Urinary bladder (tissue), 4 donors: ENCODE results near the gene RANBP6. TPM values are rescaled to one million over a fixed set of nuclear protein-coding genes. Genes with fewer than 3 reads are reported as not detected.
A peak's percentile ranks its signal among the peaks of the same experiment; 100 is the strongest.
"Not testable (repeated sequence)": the region's sequence is repeated elsewhere in the genome, so short reads cannot be mapped to it uniquely, and the experiment has no call there.

Experiments
- DNase-seq: peaks from one replicate; pipeline ENCODE4 v3.0.0-alpha.2; 2015; ENCODE audit errors: extremely low spot score
- H3K27ac ChIP-seq: one replicate; pipeline ENCODE4 v1.5.1; 2013; ENCODE audit warnings: low read depth, mild to moderate bottlenecking, moderate library complexity
- H3K36me3 ChIP-seq: one replicate; pipeline ENCODE4 v1.6.1; 2013; ENCODE audit warnings: mild to moderate bottlenecking, moderate library complexity; ENCODE audit not compliant: insufficient read depth
- H3K4me1 ChIP-seq: one replicate; pipeline ENCODE4 v1.6.1; 2013; ENCODE audit warnings: mild to moderate bottlenecking, moderate library complexity; ENCODE audit not compliant: insufficient read depth
- H3K4me3 ChIP-seq: one replicate; pipeline ENCODE4 v1.5.1; 2013; ENCODE audit warnings: low read depth, low read length
- WGBS: extraction: QIAGEN DNeasy Blood & Tissue Kit; methylation state at CpG from one replicate; pipeline ENCODE4 v1.1.7; 2013; 5-methylcytosine and 5-hydroxymethylcytosine counted together
- polyA plus RNA-seq: library from polyadenylated mRNA; stranded (reverse); fragments of 200-250 nt; gene quantifications from one replicate; pipeline ENCODE4 v1.2.3, GENCODE V29; 2013
- total RNA-seq: library from RNA; depleted of rRNA; stranded (reverse); fragments of >200 nt; gene quantifications from one replicate; pipeline ENCODE4 v1.2.3, GENCODE V29; 2014
- donor health status: healthy with polysubstance abuse.
- donor health status: healthy.

RANBP6 gene
- total and polyA plus RNA-seq, 2 donors: 10.8 to 36.5 TPM

DNA sequence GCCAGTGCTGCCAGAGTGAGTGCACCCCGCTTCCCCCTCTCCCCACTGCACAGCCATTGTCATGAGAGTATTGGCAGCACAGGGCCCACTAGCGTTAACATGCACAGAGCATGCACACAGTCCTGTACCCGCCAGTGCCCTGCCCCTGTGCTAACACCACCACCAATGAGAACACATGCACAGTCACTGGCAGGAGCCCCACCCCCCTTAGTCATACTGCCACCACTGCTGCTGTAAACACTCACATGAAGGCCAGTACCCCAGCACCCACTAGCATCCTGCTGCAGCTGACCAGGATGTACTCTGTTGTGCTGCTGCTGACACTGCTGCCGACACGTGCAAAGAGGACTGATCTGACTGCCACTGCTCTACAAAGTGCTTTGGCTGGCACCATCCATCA is 19.5 kb upstream of the RANBP6 start:
- Histone ChIP-seq H3K27ac (no peak overlapping the region), H3K4me3 (no peak overlapping the region), H3K36me3 (no peaks in the 10 kb centered on the region), H3K4me1 (no peaks in the 10 kb centered on the region)
- WGBS: 68% methylated on average over 5 of the region's 5 CpGs
- DNase-seq: no peak

DNA sequence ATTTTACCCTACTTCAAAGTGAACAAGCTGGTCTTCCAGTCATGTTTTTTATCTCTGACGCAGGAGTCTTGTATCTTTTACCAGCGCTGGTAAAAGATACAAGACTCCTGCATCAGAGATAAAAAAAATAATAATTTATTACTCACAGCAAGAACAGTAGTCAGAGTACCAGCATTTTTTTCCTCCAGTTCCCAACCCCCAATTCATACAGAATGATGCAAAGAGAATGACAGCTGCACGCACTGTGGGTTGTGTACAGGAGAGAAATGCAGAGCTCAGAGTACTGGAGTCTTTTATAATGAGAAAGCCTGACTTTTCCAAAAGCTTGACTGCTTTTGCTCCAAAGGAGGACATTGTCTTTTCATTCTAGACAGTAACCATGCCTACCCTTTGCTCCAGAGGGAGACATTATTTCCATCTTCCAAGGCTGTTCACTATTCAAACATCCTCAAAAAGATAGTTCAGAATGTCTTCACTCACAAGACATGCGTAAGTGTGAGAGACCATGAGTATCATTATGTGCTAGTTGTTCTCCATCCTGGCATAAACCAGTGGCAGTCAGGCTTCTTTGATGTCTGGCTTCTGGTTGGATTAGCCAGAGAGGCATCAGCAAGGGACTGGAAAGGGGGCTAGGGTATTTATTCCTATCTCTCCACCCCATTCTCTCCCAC is 14.3 kb upstream of the RANBP6 start:
- H3K4me3 ChIP-seq: no peak overlapping the region
- WGBS: 42% methylated on average over 4 of the region's 4 CpGs
- H3K27ac ChIP-seq: no peak overlapping the region
- H3K4me1 ChIP-seq: no peaks in the 10 kb centered on the region
- H3K36me3 ChIP-seq: no peaks in the 10 kb centered on the region
- DNase-seq: no peak

DNA sequence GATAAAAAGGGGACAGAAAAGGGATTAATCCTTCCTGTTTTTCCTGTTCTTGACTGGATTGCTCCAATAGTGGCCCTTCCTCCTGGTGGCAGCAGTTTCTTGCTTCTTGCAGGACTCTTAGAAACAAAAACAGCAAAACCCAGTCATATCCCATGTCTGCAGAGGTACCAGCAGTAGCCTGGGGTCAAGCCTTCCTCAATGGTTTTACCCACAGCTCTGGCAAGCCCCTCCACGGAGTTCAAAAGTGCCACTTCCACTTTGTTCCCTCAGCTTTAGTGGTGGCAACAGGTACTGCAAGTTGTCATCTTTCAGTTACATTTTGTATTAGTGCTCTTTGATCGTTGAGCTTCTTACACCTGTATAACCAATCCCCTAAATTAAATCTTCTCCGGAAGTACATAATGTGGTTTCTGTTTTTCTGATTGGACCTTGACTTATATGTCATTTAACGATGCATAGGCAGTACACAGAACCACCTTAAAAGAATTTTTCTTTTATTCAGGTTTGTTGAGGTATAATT is 8.7 kb upstream of the RANBP6 start:
- no peaks in the 10 kb centered on the region for H3K36me3 ChIP-seq
- WGBS: 46% methylated on average over 4 of the region's 4 CpGs
- no peaks in the 10 kb centered on the region for H3K4me1 ChIP-seq
- DNase-seq: no peak
- H3K4me3 ChIP-seq: no peak overlapping the region
- no peak overlapping the region for H3K27ac ChIP-seq

DNA sequence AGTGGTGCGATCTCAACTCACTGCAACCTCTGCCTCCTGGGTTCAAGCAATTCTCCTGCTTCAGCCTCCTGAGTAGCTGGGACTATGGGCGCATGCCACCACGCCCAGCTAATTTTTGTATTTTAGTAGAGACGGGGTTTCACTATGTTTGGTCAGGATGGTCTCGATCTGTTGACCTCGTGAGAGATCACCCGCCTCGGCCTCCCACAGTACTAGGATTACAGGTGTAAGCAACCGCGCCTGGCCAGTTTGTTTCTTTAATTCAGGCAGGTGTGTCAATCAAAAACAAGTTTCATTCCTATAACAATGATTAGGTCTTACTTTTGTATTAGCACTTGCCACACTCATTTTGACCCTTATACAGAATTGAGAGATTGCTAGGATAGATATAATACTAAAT is 1.6 kb upstream of the RANBP6 start:
- not testable (repeated sequence) for H3K27ac ChIP-seq, H3K4me1 ChIP-seq, H3K4me3 ChIP-seq, DNase-seq, H3K36me3 ChIP-seq
- 95% methylated on average over 10 of the region's 10 CpGs for WGBS

DNA sequence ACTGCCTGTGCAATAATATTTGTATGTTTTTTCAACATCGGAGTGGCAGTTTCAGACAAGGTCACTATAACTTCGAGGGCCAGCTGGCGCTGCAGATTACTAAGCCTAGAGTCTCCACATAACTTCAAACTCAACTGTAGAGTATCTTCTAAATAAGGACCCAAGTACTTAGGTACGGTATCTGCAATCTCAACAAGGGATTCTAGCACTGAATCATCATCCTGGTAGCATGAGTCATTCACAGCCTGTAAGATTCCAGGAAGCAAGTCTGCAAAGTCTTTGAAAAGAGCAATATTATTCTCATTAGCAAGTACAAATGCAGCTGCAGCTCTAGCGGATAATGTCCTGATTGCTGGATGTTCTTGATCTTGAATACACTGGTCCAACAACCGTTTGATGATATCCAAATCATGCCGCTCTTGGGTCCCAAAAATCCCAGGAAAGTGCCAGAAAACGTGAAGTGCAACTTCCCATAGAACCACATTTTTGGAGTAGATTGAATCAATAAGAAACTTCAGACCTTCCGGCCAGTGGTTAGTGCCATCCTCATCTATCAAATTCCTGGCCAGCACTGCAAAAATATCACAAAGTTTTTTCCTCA is 654 bp downstream of the RANBP6 start:
- 31% methylated on average over 9 of the region's 9 CpGs for WGBS
- Histone ChIP-seq H3K36me3 (no peaks in the 10 kb centered on the region), H3K27ac (peak overlapping the region; percentile 82), H3K4me3 (peak overlapping the region; percentile 84), H3K4me1 (peaks cover 2% of the 10 kb centered on the region)
- DNase-seq: no peak

DNA sequence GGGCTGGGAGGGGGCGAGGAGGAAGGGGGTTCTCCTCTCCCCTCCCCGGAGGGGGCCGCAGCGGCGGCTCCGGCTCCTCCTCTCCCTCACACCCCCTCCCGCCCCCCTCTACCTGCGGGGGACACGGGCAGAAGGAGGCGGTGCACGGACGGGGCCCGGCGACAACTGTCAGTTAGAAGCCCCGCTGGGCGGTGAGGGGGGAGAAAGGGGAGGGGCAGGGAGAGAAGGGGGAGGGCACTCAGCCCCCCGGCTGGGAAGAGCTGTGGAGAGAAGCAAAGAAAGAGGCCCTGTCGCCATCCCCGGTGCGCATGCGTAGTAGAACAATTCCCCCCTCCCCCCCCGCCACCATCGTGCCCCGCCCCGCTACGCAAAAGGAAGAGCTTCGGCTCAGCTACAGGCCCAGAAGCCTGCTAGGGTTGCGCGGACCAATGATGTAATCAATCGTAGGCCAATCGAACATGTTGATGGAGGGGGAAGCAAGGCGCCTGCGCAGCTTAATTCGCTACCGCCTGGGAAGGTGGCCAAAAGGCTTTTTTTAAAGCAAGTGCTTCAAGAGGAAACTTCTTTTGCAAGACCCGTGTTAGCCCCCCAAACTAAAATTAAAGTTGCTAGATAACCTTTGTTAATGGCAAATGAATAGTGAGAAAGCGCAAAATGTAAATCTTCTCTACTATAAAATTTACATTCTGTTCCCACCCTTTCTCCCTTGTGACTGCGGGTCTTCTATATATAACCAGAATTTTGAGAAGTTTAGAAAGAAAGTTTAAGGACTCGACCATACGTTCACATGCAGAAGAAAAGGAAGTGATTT is 7.0 kb downstream of the RANBP6 start:
- peak overlapping the region; percentile 86 for H3K4me3 ChIP-seq
- under 1% methylated on average over 40 of the region's 40 CpGs for WGBS
- H3K27ac ChIP-seq: peak overlapping the region; percentile 97
- H3K36me3 ChIP-seq: no peaks in the 10 kb centered on the region
- no peaks in the 10 kb centered on the region for H3K4me1 ChIP-seq
- peak; percentile 97 for DNase-seq

DNA sequence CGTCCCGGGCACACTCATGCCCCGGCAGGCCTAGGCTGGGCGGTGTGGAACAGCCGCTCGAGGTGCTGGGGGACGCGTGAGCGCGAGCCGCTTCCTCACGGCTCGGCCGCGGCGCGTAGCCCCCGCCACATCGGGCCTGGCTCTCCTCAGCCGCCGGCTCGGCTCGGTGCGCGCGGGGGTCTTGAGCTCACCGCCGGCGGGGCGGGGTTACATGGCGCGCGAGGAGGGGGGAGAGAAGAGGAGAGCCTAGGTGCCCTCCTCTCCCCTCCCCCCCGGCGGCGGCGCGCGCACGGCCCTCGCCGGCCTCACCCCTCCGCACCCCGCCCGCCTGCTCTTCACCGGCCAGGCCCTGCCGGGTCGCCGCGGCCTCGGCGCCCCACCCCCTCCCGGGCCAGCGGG is 7.7 kb downstream of the RANBP6 start:
- DNase-seq: peak; percentile 39
- no peaks in the 10 kb centered on the region for H3K36me3 ChIP-seq
- peak overlapping the region; percentile 86 for H3K4me3 ChIP-seq
- H3K4me1 ChIP-seq: no peaks in the 10 kb centered on the region
- 0% methylated on average over 53 of the region's 54 CpGs for WGBS
- H3K27ac ChIP-seq: peak overlapping the region; percentile 97

DNA sequence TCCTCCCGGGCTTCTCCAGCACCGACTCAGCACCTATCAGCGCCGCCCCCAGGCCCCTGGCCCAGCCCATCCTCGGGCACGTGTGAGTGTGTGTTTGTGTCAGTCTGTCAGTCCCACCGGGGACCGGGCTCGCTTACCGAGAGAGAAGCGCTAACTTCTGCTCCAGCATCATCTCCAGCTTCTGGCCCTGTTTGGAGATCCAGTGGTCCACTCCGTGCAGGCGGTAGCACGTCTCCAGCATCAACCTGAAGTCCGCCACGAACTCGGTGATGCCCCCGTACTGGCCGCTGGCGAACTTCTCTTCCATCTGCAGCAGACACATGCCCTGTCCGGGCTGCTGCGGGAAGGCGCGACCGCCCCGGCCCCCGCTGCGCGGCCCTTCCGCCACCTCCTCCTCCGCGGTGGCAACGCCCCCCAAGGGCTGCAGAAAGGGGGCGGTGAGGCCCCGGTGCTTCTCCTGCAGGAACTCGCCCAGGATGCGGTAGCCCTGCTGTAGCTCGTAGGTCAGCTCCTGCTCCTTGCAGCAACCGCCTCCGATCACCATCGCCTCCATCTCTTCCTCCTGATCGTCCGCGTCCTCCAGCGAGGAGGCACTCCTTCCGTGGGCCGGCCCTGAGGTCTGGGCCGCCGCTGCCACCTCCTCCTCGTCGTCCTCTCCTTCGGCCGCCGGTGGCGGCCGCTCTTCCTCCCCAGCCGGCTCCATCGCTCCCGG is 8.2 kb downstream of the RANBP6 start:
- Histone ChIP-seq H3K4me3 (peak overlapping the region; percentile 86), H3K36me3 (no peaks in the 10 kb centered on the region), H3K4me1 (no peaks in the 10 kb centered on the region), H3K27ac (peak overlapping the region; percentile 97)
- under 1% methylated on average over 59 of the region's 59 CpGs for WGBS
- peak; percentile 40 for DNase-seq

DNA sequence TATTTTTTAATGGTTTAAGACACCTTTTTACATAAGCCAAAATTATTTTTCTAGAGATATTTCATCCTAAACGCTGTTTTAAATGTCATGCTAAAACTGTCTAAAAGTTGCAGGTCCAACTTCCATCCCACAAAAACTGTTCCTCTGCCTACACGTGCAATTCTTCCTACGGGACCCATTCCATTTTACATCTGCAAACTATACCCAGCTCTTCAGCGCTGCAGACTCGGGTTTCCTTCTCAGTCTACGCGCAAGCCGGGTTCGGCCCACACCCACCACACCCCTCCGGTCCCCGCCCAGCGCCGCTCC is 8.7 kb downstream of the RANBP6 start:
- H3K36me3 ChIP-seq: no peaks in the 10 kb centered on the region
- peak overlapping the region; percentile 86 for H3K4me3 ChIP-seq
- 1% methylated on average over 13 of the region's 13 CpGs for WGBS
- H3K4me1 ChIP-seq: no peaks in the 10 kb centered on the region
- no peak overlapping the region for H3K27ac ChIP-seq
- no peak for DNase-seq

DNA sequence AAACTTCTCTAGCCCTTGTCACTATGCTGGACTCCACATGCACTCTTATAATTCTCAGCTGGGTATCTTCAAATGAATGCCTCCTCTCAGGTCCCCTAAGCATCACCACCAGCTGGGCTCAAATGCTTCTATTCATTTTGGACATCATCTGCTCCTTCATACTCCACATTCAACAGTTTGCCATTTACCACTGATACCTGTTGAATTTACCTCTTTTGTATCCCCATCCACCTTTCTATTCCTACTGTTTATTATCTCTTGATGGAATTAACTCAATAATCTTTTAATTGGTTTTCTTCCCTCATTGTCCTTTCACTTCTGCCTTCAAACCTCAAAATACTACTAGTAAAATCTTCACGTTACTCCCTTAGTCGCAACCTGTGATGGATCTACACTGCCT is 14.5 kb downstream of the RANBP6 start:
- WGBS: 95% methylated on average over 2 of the region's 2 CpGs

DNA sequence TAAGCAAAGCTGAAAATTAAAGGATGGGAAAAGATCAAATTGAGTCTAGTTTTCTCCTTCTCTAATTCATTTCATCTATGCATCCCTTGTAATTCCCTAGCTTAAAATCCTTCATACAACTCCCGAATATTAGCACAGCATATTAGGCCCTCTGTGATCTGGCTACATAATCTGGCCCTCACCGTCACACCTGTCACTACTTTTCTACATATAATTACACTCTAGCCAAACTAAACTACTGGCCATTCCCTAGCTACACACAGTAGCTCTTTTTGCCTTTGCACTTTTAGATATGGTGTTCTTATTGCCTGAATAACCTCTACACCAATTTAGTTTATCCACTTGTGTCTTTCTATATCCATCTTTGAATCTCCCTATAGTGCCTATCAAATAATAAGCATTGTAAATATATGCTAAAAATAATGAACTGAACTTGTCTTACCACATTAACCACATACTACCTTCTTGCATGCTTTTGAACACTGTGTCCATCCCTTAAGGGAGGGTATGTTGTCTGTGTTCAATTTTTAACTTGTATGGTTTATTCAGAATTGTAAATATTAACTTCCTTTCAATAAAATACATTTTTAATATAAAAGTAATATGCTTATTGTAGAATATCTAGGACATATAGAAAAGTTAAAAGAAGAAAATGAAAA is 15.9 kb downstream of the RANBP6 start:
- 95% methylated on average over 2 of the region's 2 CpGs for WGBS
- DNase-seq: no peak
- H3K27ac ChIP-seq: no peak overlapping the region
- no peaks in the 10 kb centered on the region for H3K4me1 ChIP-seq
- no peak overlapping the region for H3K4me3 ChIP-seq
- no peaks in the 10 kb centered on the region for H3K36me3 ChIP-seq

More for the DNA sequence above, 14.5 kb downstream of the RANBP6 start:
- no peaks in the 10 kb centered on the region for H3K36me3 ChIP-seq
- H3K4me1 ChIP-seq: no peaks in the 10 kb centered on the region
- no peak overlapping the region for H3K27ac ChIP-seq
- DNase-seq: no peak
- H3K4me3 ChIP-seq: no peak overlapping the region

DNA sequence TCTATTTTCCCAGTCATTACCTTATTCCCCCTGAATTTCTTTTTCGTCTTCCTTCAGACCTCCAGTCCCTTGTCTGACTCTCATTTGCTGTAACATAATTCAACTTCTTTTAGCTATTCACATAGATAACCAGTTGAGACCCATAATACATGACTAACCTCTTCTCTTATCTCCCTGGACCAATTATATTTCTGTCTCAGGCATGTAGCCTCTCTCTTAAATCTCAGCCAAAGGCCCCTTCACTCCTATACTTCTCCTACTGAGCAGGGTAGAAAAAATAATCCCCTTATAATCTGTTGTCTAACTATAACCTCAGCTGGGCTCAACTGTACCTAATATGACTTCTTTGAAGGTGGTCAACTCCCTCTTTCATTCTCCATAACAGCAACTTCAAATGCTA is 20.9 kb downstream of the RANBP6 start:
- no peak for DNase-seq
- Histone ChIP-seq H3K4me3 (no peak overlapping the region), H3K36me3 (no peaks in the 10 kb centered on the region), H3K27ac (no peak overlapping the region), H3K4me1 (no peaks in the 10 kb centered on the region)
- WGBS: 75% methylated on average over 1 of the region's 1 CpG

DNA sequence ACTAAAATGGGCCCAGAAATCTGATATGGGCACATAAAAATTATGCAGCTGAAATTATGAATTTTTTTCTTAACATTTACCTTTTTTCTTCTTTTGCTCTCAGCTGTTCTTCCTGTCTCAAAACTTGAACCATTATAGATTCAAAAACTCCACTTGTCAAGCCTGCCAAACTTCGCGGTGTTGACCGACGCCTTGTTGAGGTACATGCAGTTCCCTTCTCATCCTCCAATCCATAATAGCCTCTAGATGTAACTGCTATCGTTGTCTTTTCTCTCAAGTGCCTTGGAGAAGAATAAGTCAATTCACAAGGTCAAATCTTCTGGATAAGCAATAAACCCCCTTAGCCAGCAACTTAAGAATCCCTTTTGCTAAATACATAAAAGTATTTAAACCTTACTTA is 27.2 kb downstream of the RANBP6 start:
- H3K4me1 ChIP-seq: no peaks in the 10 kb centered on the region
- no peak overlapping the region for H3K4me3 ChIP-seq
- H3K36me3 ChIP-seq: no peaks in the 10 kb centered on the region
- WGBS: 98% methylated on average over 5 of the region's 5 CpGs
- DNase-seq: no peak
- H3K27ac ChIP-seq: no peak overlapping the region
